ENCODE data around the gene GRAPL.
"Not testable (repeated sequence)": the region's sequence is repeated elsewhere in the genome, so short reads cannot be mapped to it uniquely, and the experiment has no call there.

GRCh38 chr17:19090058-19090772 is 37.2 kb upstream of the GRAPL start:
- TF ChIP-seq POLR2AphosphoS5, CTCF, POLR2A (IDR thresholded peaks at IDR 0.05): not testable (repeated sequence)

Measured in stomach (tissue), 4 donors.